Transverse colon (tissue), 4 donors: ENCODE data around the gene SLC35F1. TPM values are rescaled to one million over a fixed set of nuclear protein-coding genes. Genes with fewer than 3 reads are reported as not detected.

Experiments
- DNase-seq: peaks from one replicate; pipeline ENCODE4 v3.0.0-alpha.2; 2019
- H3K27ac ChIP-seq, 4 donors: fragments of 200-600 bp; sonication (generic); 2 replicates each; pipeline ENCODE4 v1.5.1; 2016 to 2018; ENCODE audit warnings: inconsistent platforms in 4 of 4
- H3K27me3 ChIP-seq: fragments of 200-600 bp; sonication (generic); 2 replicates; pipeline ENCODE4 v1.5.1; 2017; ENCODE audit warnings: inconsistent platforms
- H3K36me3 ChIP-seq, 4 donors: fragments of 200-600 bp; sonication (generic); 2 replicates each; pipeline ENCODE4 v1.5.1; 2017 to 2019; ENCODE audit warnings: inconsistent platforms in 4 of 4
- H3K4me1 ChIP-seq, 4 donors: fragments of 200-600 bp; sonication (generic); 2 replicates each; pipeline ENCODE4 v1.5.1; 2017 to 2020; ENCODE audit warnings: inconsistent platforms in 4 of 4
- H3K4me3 ChIP-seq, 4 donors: fragments of 200-600 bp; sonication (generic); 1 replicate in 1 of 4; 2 replicates in 3 of 4; pipeline versions ENCODE4 v1.5.1 to v1.6.1; 2017 to 2019; ENCODE audit warnings: inconsistent platforms in 4 of 4
- H3K9me3 ChIP-seq, 2 donors: fragments of 200-600 bp; sonication (generic); 2 replicates each; pipeline ENCODE4 v1.5.1; 2017 to 2019; ENCODE audit warnings: inconsistent platforms in 2 of 2
- CTCF ChIP-seq, 5 experiments: fragments of 200-600 bp in 3 of 5; fragments of 450-650 bp in 2 of 5; sonication (generic) in 3 of 5; IDR thresholded peaks; 1 replicate in 2 of 5; 2 replicates in 3 of 5; pipeline ENCODE4 v1.5.1; 2016 to 2017; ENCODE audit warnings: antibody characterized with exemption in 5 of 5, inconsistent platforms in 3 of 5, mild to moderate bottlenecking in 2 of 5, moderate library complexity in 1 of 5
- EP300 ChIP-seq: sonication (generic); formaldehyde crosslinking; IDR thresholded peaks from one replicate; pipeline ENCODE4 v1.6.1; 2017; ENCODE audit warnings: antibody characterized with exemption, low read depth
- POLR2A ChIP-seq: fragments of 450-650 bp; IDR thresholded peaks from one replicate; pipeline ENCODE4 v1.6.1; 2016; ENCODE audit warnings: antibody characterized with exemption, mild to moderate bottlenecking, moderate library complexity
- POLR2AphosphoS5 ChIP-seq, 3 donors: sonication (generic); formaldehyde crosslinking; IDR thresholded peaks; one replicate each; pipeline ENCODE4 v1.6.1; 2016; ENCODE audit warnings: antibody characterized with exemption in 3 of 3
- WGBS, 2 donors: methylation state at CpG; one replicate each; pipeline ENCODE4 v1.1.5; 2018; ENCODE audit warnings: low coverage in 1 of 2; 5-methylcytosine and 5-hydroxymethylcytosine counted together
- in situ Hi-C, 4 donors: fragments of 200-750 bp; cut with MboI; loops; one replicate each; pipeline versions ENCODE4 v1.15.0 to v1.15.1; 2017; ENCODE audit warnings: low sequenced_read_pairs in 3 of 4, low pct_ligation_motif_present in 1 of 4, low pct_unique_long_range_greater_than_20kb in 1 of 4
- intact Hi-C: fragments of 100-400 bp; cut with DNase I; formaldehyde crosslinking; loops from one replicate; pipeline ENCODE4 v1.15.1; 2023; ENCODE audit warnings: low total_unique reads
- total RNA-seq, 4 donors: library from RNA; depleted of rRNA; stranded (reverse); fragments of >200 nt; gene quantifications; one replicate each; pipeline ENCODE4 v1.1.0, GENCODE V29; 2016

Gene SLC35F1
- total RNA-seq, 4 donors from 2014 or later, result 0.37 to 1.1 (median 0.71) TPM

GRCh38 chr6:117911150-117911549 lies 4.1 kb downstream of the SLC35F1 start:
- DNase-seq, result no peak
- intact Hi-C loops (no loop called here), in situ Hi-C loops (no loop called here)
- H3K36me3 ChIP-seq, result no peaks in the 10 kb centered on the region
- H3K27ac ChIP-seq, result no peak overlapping the region
- no peak overlapping the region for H3K4me3 ChIP-seq
- H3K4me1 ChIP-seq, result peaks cover 0 to 17% (median 14%) of the 10 kb centered on the region in 4 donors
- no peak for TF ChIP-seq EP300
- no peak for TF ChIP-seq POLR2A
- no peak for TF ChIP-seq POLR2AphosphoS5 (IDR thresholded peaks at IDR 0.05)
- no peak for TF ChIP-seq CTCF (IDR thresholded peaks at IDR 0.05)
- H3K9me3 ChIP-seq, result no peaks in the 10 kb centered on the region
- peaks cover 33% of the 10 kb centered on the region for H3K27me3 ChIP-seq
- WGBS, 2 donors, result 84 to 100% methylated on average over 1 of the region's 1 CpG

- peaks cover 0 to 15% (median 12%) of the 10 kb centered on the region in 4 donors for H3K4me1 ChIP-seq
- no peak overlapping the region for H3K4me3 ChIP-seq
- 71 to 81% methylated on average over 1 of the region's 1 CpG for WGBS, 2 donors
- H3K36me3 ChIP-seq, result no peaks in the 10 kb centered on the region
- peaks cover 28% of the 10 kb centered on the region for H3K27me3 ChIP-seq
- H3K27ac ChIP-seq, result no peak overlapping the region
- no peak for DNase-seq
- TF ChIP-seq EP300 (no peak), POLR2A (no peak), POLR2AphosphoS5 (IDR thresholded peaks at IDR 0.05) (no peak), CTCF (IDR thresholded peaks at IDR 0.05) (no peak)
- intact Hi-C loops, result no loop called here
- H3K9me3 ChIP-seq, result no peaks in the 10 kb centered on the region
- in situ Hi-C loops, result no loop called here
Observed at GRCh38 chr6:117911660-117912059, 4.6 kb downstream of the SLC35F1 start.

GRCh38 chr6:117915846-117916245 lies 8.8 kb downstream of the SLC35F1 start:
- Histone ChIP-seq H3K4me1 (no peaks in the 10 kb centered on the region), H3K27ac (no peak overlapping the region), H3K4me3 (no peak overlapping the region), H3K27me3 (peaks cover 22% of the 10 kb centered on the region), H3K36me3 (no peaks in the 10 kb centered on the region), H3K9me3 (no peaks in the 10 kb centered on the region)
- intact Hi-C loops, result no loop called here
- in situ Hi-C loops, result no loop called here
- TF ChIP-seq POLR2AphosphoS5 (IDR thresholded peaks at IDR 0.05) (no peak), POLR2A (no peak), EP300 (no peak), CTCF (IDR thresholded peaks at IDR 0.05) (no peak)
- no peak for DNase-seq
- 21 to 59% methylated on average over 2 to 4 of the region's 4 CpGs for WGBS, 2 donors

GRCh38 chr6:117916483-117916882 lies 9.4 kb downstream of the SLC35F1 start:
- Histone ChIP-seq H3K27ac (no peak overlapping the region), H3K27me3 (peaks cover 26% of the 10 kb centered on the region), H3K36me3 (no peaks in the 10 kb centered on the region), H3K4me1 (no peaks in the 10 kb centered on the region), H3K4me3 (no peak overlapping the region), H3K9me3 (no peaks in the 10 kb centered on the region)
- in situ Hi-C loops (no loop called here), intact Hi-C loops (no loop called here)
- DNase-seq, result no peak
- 95% methylated on average over 1 of the region's 1 CpG; no CpG with 5 or more reads in 1 of the 2 donors for WGBS, 2 donors
- no peak for TF ChIP-seq CTCF (IDR thresholded peaks at IDR 0.05)
- TF ChIP-seq POLR2A, result no peak
- no peak for TF ChIP-seq POLR2AphosphoS5 (IDR thresholded peaks at IDR 0.05)
- TF ChIP-seq EP300, result no peak
